ENCODE data around the gene FHIT.

FHIT gene

GRCh38 chr3:60980342-60980692, 270.9 kb downstream of the FHIT start:
- H3K27ac Mint-ChIP-seq: peak overlapping the region in 2 of 3 experiments; percentile 7
- no peak overlapping the region for H3K4me3 Mint-ChIP-seq
- peaks cover 4% of the 10 kb centered on the region for H3K36me3 Mint-ChIP-seq (ENCODE audit: low read depth)
- peaks cover 7% of the 10 kb centered on the region for H3K4me1 Mint-ChIP-seq
- no peak for TF ChIP-seq CTCF (IDR thresholded peaks at IDR 0.05; ENCODE audit: unreplicated experiment in 3 of 3)
- peaks cover 21% of the 10 kb centered on the region for H3K9me3 Mint-ChIP-seq
- no peaks in the 10 kb centered on the region for H3K27me3 Mint-ChIP-seq (ENCODE audit: low read depth)

GRCh38 chr3:60979461-60980341, 271.6 kb downstream of the FHIT start:
- no peak overlapping the region for H3K4me3 Mint-ChIP-seq
- H3K27me3 Mint-ChIP-seq (ENCODE audit: low read depth): no peaks in the 10 kb centered on the region
- peak overlapping the region in 2 of 3 experiments; percentile 7 for H3K27ac Mint-ChIP-seq

GRCh38 chr3:60973321-60973720, 277.9 kb downstream of the FHIT start:
- Mint-ChIP-seq H3K9me3 (peaks cover 18% of the 10 kb centered on the region), H3K27ac (no peak overlapping the region), H3K27me3 (ENCODE audit: low read depth) (no peaks in the 10 kb centered on the region), H3K36me3 (ENCODE audit: low read depth) (peaks cover 14% of the 10 kb centered on the region), H3K4me3 (no peak overlapping the region), H3K4me1 (no peaks in the 10 kb centered on the region)
- no peak for TF ChIP-seq CTCF (IDR thresholded peaks at IDR 0.05; ENCODE audit: unreplicated experiment in 3 of 3)

More at GRCh38 chr3:60979461-60980341, 271.6 kb downstream of the FHIT start:
- peaks cover 17% of the 10 kb centered on the region for H3K9me3 Mint-ChIP-seq
- no peaks in the 10 kb centered on the region for H3K36me3 Mint-ChIP-seq (ENCODE audit: low read depth)
- TF ChIP-seq CTCF (IDR thresholded peaks at IDR 0.05; ENCODE audit: unreplicated experiment in 3 of 3): no peak
- peaks cover 7% of the 10 kb centered on the region for H3K4me1 Mint-ChIP-seq

GRCh38 chr3:60972599-60972998, 278.7 kb downstream of the FHIT start:
- Mint-ChIP-seq H3K4me1 (no peaks in the 10 kb centered on the region), H3K27ac (no peak overlapping the region), H3K27me3 (ENCODE audit: low read depth) (no peaks in the 10 kb centered on the region), H3K4me3 (no peak overlapping the region), H3K36me3 (ENCODE audit: low read depth) (peaks cover 14% of the 10 kb centered on the region), H3K9me3 (peaks cover 18% of the 10 kb centered on the region)
- TF ChIP-seq CTCF (IDR thresholded peaks at IDR 0.05; ENCODE audit: unreplicated experiment in 3 of 3): no peak

GRCh38 chr3:60970850-60971249, 280.4 kb downstream of the FHIT start:
- H3K9me3 Mint-ChIP-seq: peaks cover 18% of the 10 kb centered on the region
- no peak for TF ChIP-seq CTCF (IDR thresholded peaks at IDR 0.05; ENCODE audit: unreplicated experiment in 3 of 3)
- H3K4me3 Mint-ChIP-seq: no peak overlapping the region
- peaks cover 16% of the 10 kb centered on the region for H3K36me3 Mint-ChIP-seq (ENCODE audit: low read depth)
- no peak overlapping the region for H3K27ac Mint-ChIP-seq
- no peaks in the 10 kb centered on the region for H3K27me3 Mint-ChIP-seq (ENCODE audit: low read depth)
- H3K4me1 Mint-ChIP-seq: no peaks in the 10 kb centered on the region

GRCh38 chr3:60967141-60967540, 284.1 kb downstream of the FHIT start:
- Mint-ChIP-seq H3K4me1 (no peaks in the 10 kb centered on the region), H3K9me3 (peaks cover 30% of the 10 kb centered on the region), H3K36me3 (ENCODE audit: low read depth) (peaks cover 3% of the 10 kb centered on the region), H3K27ac (no peak overlapping the region), H3K27me3 (ENCODE audit: low read depth) (no peaks in the 10 kb centered on the region), H3K4me3 (no peak overlapping the region)
- TF ChIP-seq CTCF (IDR thresholded peaks at IDR 0.05; ENCODE audit: unreplicated experiment in 3 of 3): no peak

Measured in nephron (organoid).